Lung (tissue), 12 donors: Measurements from ENCODE around the gene AGBL4. TPM values are rescaled to one million over a fixed set of nuclear protein-coding genes. Genes with fewer than 3 reads are reported as not detected.
A peak's percentile ranks its signal among the peaks of the same experiment; 100 is the strongest.

Source experiments
- ATAC-seq: fragments of 200-7000 bp; cut with Tn5 transposase; one replicate; pipeline ENCODE4 v1.9.1; 2020; ENCODE audit warnings: moderate number of reproducible peaks; ENCODE audit not compliant: insufficient read depth, low FRiP score
- DNase-seq, 3 donors: peaks; one replicate each; pipeline ENCODE4 v3.0.0-alpha.2; 2013 to 2017
- H3K27ac ChIP-seq, 2 donors: one replicate each; pipeline ENCODE4 v1.5.1; 2013; ENCODE audit warnings: mild to moderate bottlenecking in 2 of 2, moderate library complexity in 2 of 2, control low read depth in 1 of 2, inconsistent platforms in 1 of 2, low read depth in 1 of 2, low read length in 1 of 2
- H3K27me3 ChIP-seq, 3 donors: one replicate each; pipeline ENCODE4 v1.5.1; 2013; ENCODE audit warnings: low read length in 2 of 3; ENCODE audit not compliant: control insufficient read depth in 3 of 3, insufficient read depth in 3 of 3
- H3K36me3 ChIP-seq, 4 donors: one replicate each; pipeline ENCODE4 v1.5.1; 2013; ENCODE audit warnings: low read length in 4 of 4, mild to moderate bottlenecking in 1 of 4, moderate library complexity in 1 of 4; ENCODE audit not compliant: control insufficient read depth in 4 of 4, insufficient read depth in 4 of 4
- H3K4me1 ChIP-seq, 5 donors: one replicate each; pipeline ENCODE4 v1.5.1; 2013; ENCODE audit warnings: low read length in 5 of 5, mild to moderate bottlenecking in 2 of 5, moderate library complexity in 1 of 5; ENCODE audit not compliant: control insufficient read depth in 5 of 5, insufficient read depth in 5 of 5
- H3K4me3 ChIP-seq: one replicate; pipeline ENCODE4 v1.5.1; 2013; ENCODE audit warnings: mild to moderate bottlenecking, control low read depth, moderate library complexity
- H3K9ac ChIP-seq, 2 donors: one replicate each; pipeline ENCODE4 v1.5.1; 2013; ENCODE audit warnings: low read length in 2 of 2, control low read depth in 1 of 2; ENCODE audit not compliant: insufficient read depth in 1 of 2
- H3K9me3 ChIP-seq, 4 donors: one replicate each; pipeline ENCODE4 v1.5.1; 2013; ENCODE audit warnings: low read length in 3 of 4, mild to moderate bottlenecking in 1 of 4, moderate library complexity in 1 of 4; ENCODE audit not compliant: control insufficient read depth in 4 of 4, insufficient read depth in 3 of 4
- WGBS, 2 donors: extraction: QIAGEN DNeasy Blood & Tissue Kit; methylation state at CpG; one replicate each; pipeline ENCODE4 v1.1.7; 2013; 5-methylcytosine and 5-hydroxymethylcytosine counted together
- polyA plus RNA-seq, 2 donors: library from polyadenylated mRNA; stranded (reverse); fragments of 200-250 nt; gene quantifications; one replicate each; pipeline ENCODE4 v1.2.1, GENCODE V29; 2013
- total RNA-seq, 2 donors: library from RNA; depleted of rRNA in 1 of 2; stranded (reverse); fragments of >200 nt in 1 of 2; gene quantifications; one replicate each; pipeline ENCODE4 v1.2.1, GENCODE V29; 2014 to 2021
- TF ChIP-seq, protein P1 (sequence below): IDR thresholded peaks from 2 replicates; pipeline ENCODE4 v1.5.1; 2012; ENCODE audit warnings: mild to moderate bottlenecking; ENCODE audit errors: control extremely low read depth, extremely low read depth
- donor health status: control.
- donor health status: control.
- donor health status: Bipolar disorder and iron deficiency.
- donor health status: healthy.
- donor health status: DM: yes; HTN: yes; CAD: no.

Gene AGBL4
- total and polyA plus RNA-seq, 4 donors = 0.24 to 7.5 (median 2.6) TPM

- H3K27ac ChIP-seq = no peak overlapping the region
- DNase-seq (no peak), ATAC-seq (no peak)
- H3K36me3 ChIP-seq = no peaks in the 10 kb centered on the region
- no peak overlapping the region for H3K4me3 ChIP-seq
- no peaks in the 10 kb centered on the region for H3K9me3 ChIP-seq
- no peak overlapping the region for H3K9ac ChIP-seq
- no peaks in the 10 kb centered on the region for H3K27me3 ChIP-seq
- peaks cover 0 to 1% (median 0%) of the 10 kb centered on the region in 5 donors for H3K4me1 ChIP-seq
- TF ChIP-seq, protein P1, sequence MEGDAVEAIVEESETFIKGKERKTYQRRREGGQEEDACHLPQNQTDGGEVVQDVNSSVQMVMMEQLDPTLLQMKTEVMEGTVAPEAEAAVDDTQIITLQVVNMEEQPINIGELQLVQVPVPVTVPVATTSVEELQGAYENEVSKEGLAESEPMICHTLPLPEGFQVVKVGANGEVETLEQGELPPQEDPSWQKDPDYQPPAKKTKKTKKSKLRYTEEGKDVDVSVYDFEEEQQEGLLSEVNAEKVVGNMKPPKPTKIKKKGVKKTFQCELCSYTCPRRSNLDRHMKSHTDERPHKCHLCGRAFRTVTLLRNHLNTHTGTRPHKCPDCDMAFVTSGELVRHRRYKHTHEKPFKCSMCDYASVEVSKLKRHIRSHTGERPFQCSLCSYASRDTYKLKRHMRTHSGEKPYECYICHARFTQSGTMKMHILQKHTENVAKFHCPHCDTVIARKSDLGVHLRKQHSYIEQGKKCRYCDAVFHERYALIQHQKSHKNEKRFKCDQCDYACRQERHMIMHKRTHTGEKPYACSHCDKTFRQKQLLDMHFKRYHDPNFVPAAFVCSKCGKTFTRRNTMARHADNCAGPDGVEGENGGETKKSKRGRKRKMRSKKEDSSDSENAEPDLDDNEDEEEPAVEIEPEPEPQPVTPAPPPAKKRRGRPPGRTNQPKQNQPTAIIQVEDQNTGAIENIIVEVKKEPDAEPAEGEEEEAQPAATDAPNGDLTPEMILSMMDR = no peak
- 58 to 79% methylated on average over 1 of the region's 1 CpG for WGBS, 2 donors
Observed at GRCh38 chr1:48948562-48948961, 1075.2 kb downstream of the AGBL4 start.

GRCh38 chr1:48947761-48948537 lies 1075.8 kb downstream of the AGBL4 start:
- Histone ChIP-seq H3K4me3 (no peak overlapping the region), H3K36me3 (no peaks in the 10 kb centered on the region), H3K9me3 (no peaks in the 10 kb centered on the region), H3K4me1 (peaks cover 0 to 1% (median 0%) of the 10 kb centered on the region in 5 donors), H3K9ac (no peak overlapping the region), H3K27ac (no peak overlapping the region), H3K27me3 (no peaks in the 10 kb centered on the region)
- ATAC-seq = no peak
- 59 to 60% methylated on average over 13 of the region's 13 CpGs for WGBS, 2 donors
- TF ChIP-seq, protein P1 = no peak
- DNase-seq = peak in 1 of 3 donors; percentile 40

DNA sequence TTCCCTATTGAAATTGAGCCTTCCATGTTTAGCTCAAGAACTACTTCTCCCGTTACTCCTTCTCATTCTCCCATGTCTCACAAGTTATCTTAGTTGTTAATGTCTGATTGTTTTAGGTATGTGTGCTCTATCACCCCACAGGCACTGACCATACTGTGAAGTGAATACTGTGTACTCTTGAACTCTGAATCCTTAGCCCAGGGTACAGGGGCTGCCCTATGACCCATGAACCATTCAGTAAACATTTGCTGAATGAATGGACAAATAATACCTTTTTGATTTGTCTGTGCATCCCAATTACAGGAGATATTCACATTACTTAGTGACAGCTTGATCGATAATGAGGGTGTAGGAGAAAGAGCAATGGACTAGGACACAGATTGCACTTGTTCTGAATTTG lies 1077.7 kb downstream of the AGBL4 start:
- TF ChIP-seq, protein P1 = no peak
- no peaks in the 10 kb centered on the region for H3K9me3 ChIP-seq
- no peak overlapping the region for H3K9ac ChIP-seq
- no peak overlapping the region for H3K4me3 ChIP-seq
- peaks cover 0 to 1% (median 0%) of the 10 kb centered on the region in 5 donors for H3K4me1 ChIP-seq
- no peak for ATAC-seq
- 87 to 95% methylated on average over 2 of the region's 2 CpGs for WGBS, 2 donors
- H3K27me3 ChIP-seq = no peaks in the 10 kb centered on the region
- H3K27ac ChIP-seq = no peak overlapping the region
- H3K36me3 ChIP-seq = no peaks in the 10 kb centered on the region
- DNase-seq = no peak
